Keratinocyte (primary cell): ENCODE data around the gene KRTAP9-4. TPM values are rescaled to one million over a fixed set of nuclear protein-coding genes. Genes with fewer than 3 reads are reported as not detected.
"Not testable (repeated sequence)": the region's sequence is repeated elsewhere in the genome, so short reads cannot be mapped to it uniquely, and the experiment has no call there.

Experiments used
- DNase-seq: peaks from one replicate; pipeline ENCODE4 v3.0.0-alpha.2; 2011; ENCODE audit warnings: low read depth, missing footprints, low spot score
- FAIRE-seq: peaks from 2 replicates; lab custom pipeline; 2011; peaks lifted over from hg19 to GRCh38; lab: Jason Lieb, UNC
- H2AFZ ChIP-seq: 2 replicates; pipeline ENCODE4 v1.6.0; 2012; ENCODE audit warnings: low read length, control low read depth, inconsistent platforms; ENCODE audit not compliant: control insufficient read depth
- H3K27ac ChIP-seq: 2 replicates; pipeline ENCODE4 v1.5.1; 2011; ENCODE audit warnings: low read length; ENCODE audit not compliant: control insufficient read depth, insufficient read depth
- H3K27me3 ChIP-seq: 3 replicates; pipeline ENCODE4 v1.6.0; 2011; ENCODE audit warnings: low read length; ENCODE audit not compliant: control insufficient read depth, insufficient read depth; ENCODE audit errors: extremely low read depth
- H3K36me3 ChIP-seq, 2 experiments: 2 replicates in 1 of 2; 3 replicates in 1 of 2; pipeline ENCODE4 v1.5.1; 2011; ENCODE audit warnings: low read length in 2 of 2, mild to moderate bottlenecking in 1 of 2; ENCODE audit not compliant: control insufficient read depth in 2 of 2, insufficient read depth in 2 of 2; ENCODE audit errors: extremely low read depth in 1 of 2
- H3K4me1 ChIP-seq: 3 replicates; pipeline ENCODE4 v1.5.1; 2011; ENCODE audit warnings: low read length; ENCODE audit not compliant: control insufficient read depth, insufficient read depth; ENCODE audit errors: extremely low read depth
- H3K4me2 ChIP-seq: 3 replicates; pipeline ENCODE4 v1.6.0; 2011; ENCODE audit warnings: low read depth, low read length; ENCODE audit not compliant: control insufficient read depth, insufficient read depth; ENCODE audit errors: extremely low read depth
- H3K4me3 ChIP-seq, 3 experiments: fragments of 200-600 bp in 1 of 3; sonication (generic) in 1 of 3; 2 replicates in 2 of 3; 3 replicates in 1 of 3; pipeline ENCODE4 v1.5.1; 2011 to 2016; ENCODE audit warnings: low read length in 3 of 3, mild to moderate bottlenecking in 3 of 3, control low read depth in 2 of 3, inconsistent platforms in 1 of 3, low read depth in 1 of 3, mixed read lengths in 1 of 3, mixed run types in 1 of 3, moderate library complexity in 1 of 3; ENCODE audit not compliant: control insufficient read depth in 2 of 3, insufficient read depth in 2 of 3; ENCODE audit errors: extremely low read depth in 1 of 3
- H3K79me2 ChIP-seq: 2 replicates; pipeline ENCODE4 v1.6.0; 2012; ENCODE audit warnings: low read length; ENCODE audit not compliant: control insufficient read depth, insufficient read depth
- H3K9ac ChIP-seq: 3 replicates; pipeline ENCODE4 v1.6.0; 2011; ENCODE audit warnings: low read length; ENCODE audit not compliant: control insufficient read depth, insufficient read depth; ENCODE audit errors: extremely low read depth
- H3K9me1 ChIP-seq: 3 replicates; pipeline ENCODE4 v1.6.0; 2011; ENCODE audit warnings: low read length; ENCODE audit not compliant: control insufficient read depth, insufficient read depth; ENCODE audit errors: extremely low read depth
- H3K9me3 ChIP-seq: 2 replicates; pipeline ENCODE4 v1.5.1; 2012; ENCODE audit warnings: low read depth, low read length; ENCODE audit not compliant: control insufficient read depth
- H4K20me1 ChIP-seq: 3 replicates; pipeline ENCODE4 v1.6.0; 2011; ENCODE audit warnings: low read length; ENCODE audit not compliant: control insufficient read depth, insufficient read depth; ENCODE audit errors: extremely low read depth
- EZH2 ChIP-seq: IDR thresholded peaks from one replicate; pipeline ENCODE4 v1.6.1; 2012; ENCODE audit warnings: inconsistent platforms, mild to moderate bottlenecking, low read length, moderate library complexity
- dilution Hi-C: fragments of 300-500 bp; cut with MboI; formaldehyde crosslinking; loops from one replicate; pipeline ENCODE4 v1.7.0; 2020; ENCODE audit warnings: low sequenced_read_pairs; ENCODE audit not compliant: extremely low pct_ligation_motif_present
- polyA plus RNA-seq, 5 experiments: library from polyadenylated mRNA; depleted of rRNA in 3 of 5; stranded (reverse) in 3 of 5; stranded (forward) in 1 of 5; unstranded in 1 of 5; fragments of >200 nt; gene quantifications; 1 replicate in 1 of 5; 2 replicates in 3 of 5; 3 replicates in 1 of 5; pipeline versions ENCODE4 v1.2.1 to v1.2.3, GENCODE V29; 2011 to 2012; ENCODE audit warnings: missing spikeins in 2 of 5, low read depth in 1 of 5, low replicate concordance in 1 of 5
- TF ChIP-seq, protein P1 (sequence below), 3 experiments: IDR thresholded peaks in 1 of 3; conservative IDR thresholded peaks in 1 of 3; optimal IDR thresholded peaks in 1 of 3; 2 replicates in 2 of 3; 3 replicates in 1 of 3; pipeline versions ENCODE3 to v1.5.1; 2011; ENCODE audit warnings: low read length in 3 of 3, mild to moderate bottlenecking in 3 of 3, moderate library complexity in 2 of 3, control low read depth in 1 of 3, inconsistent platforms in 1 of 3; ENCODE audit not compliant: insufficient read depth in 2 of 3; ENCODE audit errors: extremely low read depth in 1 of 3

Gene KRTAP9-4
- polyA plus RNA-seq, 1 donor (not counting 4 experiments of a cell fraction or from before 2014, with no cell fraction given): not detected

DNA sequence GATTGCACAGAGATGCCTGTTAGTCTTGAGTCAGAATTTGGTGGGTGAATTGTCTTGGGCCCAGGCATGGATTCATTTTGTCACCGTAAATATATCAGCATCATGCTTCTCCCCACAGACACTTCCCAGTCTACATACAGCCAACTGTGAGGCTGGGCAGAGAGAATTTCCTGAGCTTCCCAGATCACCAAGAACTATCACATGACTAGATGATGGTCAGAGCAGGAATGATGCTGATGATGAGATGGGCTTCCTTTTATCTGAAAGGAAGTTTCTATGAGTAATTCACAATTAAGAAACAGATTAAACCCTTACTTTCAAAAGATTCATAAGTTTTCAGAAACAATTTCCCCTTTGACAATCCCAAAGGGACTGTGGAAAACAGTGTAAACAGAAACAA lies 5.4 kb downstream of the KRTAP9-4 start:
- H2AFZ ChIP-seq: no peak overlapping the region
- no peaks in the 10 kb centered on the region for H3K4me1 ChIP-seq
- dilution Hi-C loops: no loop called here
- H3K27ac ChIP-seq: no peak overlapping the region
- DNase-seq (no peak), FAIRE-seq (no peak)
- TF ChIP-seq, protein P1, sequence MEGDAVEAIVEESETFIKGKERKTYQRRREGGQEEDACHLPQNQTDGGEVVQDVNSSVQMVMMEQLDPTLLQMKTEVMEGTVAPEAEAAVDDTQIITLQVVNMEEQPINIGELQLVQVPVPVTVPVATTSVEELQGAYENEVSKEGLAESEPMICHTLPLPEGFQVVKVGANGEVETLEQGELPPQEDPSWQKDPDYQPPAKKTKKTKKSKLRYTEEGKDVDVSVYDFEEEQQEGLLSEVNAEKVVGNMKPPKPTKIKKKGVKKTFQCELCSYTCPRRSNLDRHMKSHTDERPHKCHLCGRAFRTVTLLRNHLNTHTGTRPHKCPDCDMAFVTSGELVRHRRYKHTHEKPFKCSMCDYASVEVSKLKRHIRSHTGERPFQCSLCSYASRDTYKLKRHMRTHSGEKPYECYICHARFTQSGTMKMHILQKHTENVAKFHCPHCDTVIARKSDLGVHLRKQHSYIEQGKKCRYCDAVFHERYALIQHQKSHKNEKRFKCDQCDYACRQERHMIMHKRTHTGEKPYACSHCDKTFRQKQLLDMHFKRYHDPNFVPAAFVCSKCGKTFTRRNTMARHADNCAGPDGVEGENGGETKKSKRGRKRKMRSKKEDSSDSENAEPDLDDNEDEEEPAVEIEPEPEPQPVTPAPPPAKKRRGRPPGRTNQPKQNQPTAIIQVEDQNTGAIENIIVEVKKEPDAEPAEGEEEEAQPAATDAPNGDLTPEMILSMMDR (optimal IDR thresholded peaks at IDR 0.05 in 1 of 3, IDR thresholded peaks at IDR 0.05 in 1 of 3, conservative IDR thresholded peaks at IDR 0.05 in 1 of 3; ENCODE audit: extremely low read depth in 1 of 3, insufficient read depth in 2 of 3, low read length in 3 of 3): no peak
- no peak for TF ChIP-seq EZH2
- H3K79me2 ChIP-seq: no peaks in the 10 kb centered on the region
- no peaks in the 10 kb centered on the region for H4K20me1 ChIP-seq
- H3K36me3 ChIP-seq: no peaks in the 10 kb centered on the region
- H3K9me1 ChIP-seq: no peaks in the 10 kb centered on the region
- H3K4me2 ChIP-seq: no peak overlapping the region
- no peaks in the 10 kb centered on the region for H3K27me3 ChIP-seq
- H3K4me3 ChIP-seq: no peak overlapping the region
- H3K9ac ChIP-seq: no peak overlapping the region
- H3K9me3 ChIP-seq: no peaks in the 10 kb centered on the region

DNA sequence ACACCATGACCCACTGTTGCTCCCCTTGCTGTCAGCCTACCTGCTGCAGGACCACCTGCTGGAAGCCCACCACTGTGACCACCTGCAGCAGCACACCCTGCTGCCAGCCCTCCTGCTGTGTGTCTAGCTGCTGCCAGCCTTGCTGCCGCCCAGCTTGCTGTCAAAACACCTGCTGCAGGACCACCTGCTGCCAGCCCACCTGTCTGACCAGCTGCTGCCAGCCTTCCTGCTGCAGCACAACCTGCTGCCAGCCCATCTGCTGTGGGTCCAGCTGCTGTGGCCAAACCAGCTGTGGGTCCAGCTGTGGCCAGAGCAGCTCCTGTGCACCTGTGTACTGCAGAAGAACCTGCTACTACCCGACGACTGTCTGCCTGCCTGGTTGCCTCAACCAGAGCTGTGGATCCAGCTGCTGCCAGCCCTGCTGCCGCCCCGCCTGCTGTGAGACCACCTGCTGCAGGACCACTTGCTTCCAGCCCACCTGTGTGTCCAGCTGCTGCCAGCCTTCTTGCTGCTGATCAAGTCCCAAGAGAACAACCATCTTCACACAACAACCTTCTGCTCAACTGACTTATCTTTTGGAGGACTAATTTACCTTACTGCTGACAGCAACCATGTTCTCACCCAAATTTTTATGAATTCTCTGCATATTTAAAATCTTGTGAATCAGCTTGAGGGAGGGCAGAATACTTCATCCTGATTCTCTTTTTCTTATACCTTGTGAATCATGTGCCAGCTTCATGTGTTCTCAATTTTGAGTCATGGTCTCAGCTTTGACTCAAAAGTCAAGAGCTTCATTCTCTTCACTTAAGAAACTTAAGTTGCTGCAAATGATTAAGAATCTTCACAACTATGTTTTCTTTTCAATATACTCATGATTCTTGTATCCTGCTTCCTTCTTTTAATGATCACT lies 6.1 kb downstream of the KRTAP9-4 start, which contains the start of gene KRTAP9-9:
Gene KRTAP9-9 (plus strand): TSS at position 4 of the 910 bp plus-strand sequence.
- H3K27me3 ChIP-seq, H3K4me2 ChIP-seq, H3K9ac ChIP-seq, FAIRE-seq, H3K4me3 ChIP-seq, H3K4me1 ChIP-seq, dilution Hi-C loops, H2AFZ ChIP-seq, DNase-seq, H3K9me1 ChIP-seq, H3K36me3 ChIP-seq, H3K9me3 ChIP-seq, H3K79me2 ChIP-seq, H4K20me1 ChIP-seq, H3K27ac ChIP-seq: not testable (repeated sequence)
